Lung (tissue), 12 donors: ENCODE measurements around the gene LEFTY1. TPM values are rescaled to one million over a fixed set of nuclear protein-coding genes. Genes with fewer than 3 reads are reported as not detected.

Experiments used
- ATAC-seq: fragments of 200-7000 bp; cut with Tn5 transposase; one replicate; pipeline ENCODE4 v1.9.1; 2020; ENCODE audit warnings: moderate number of reproducible peaks; ENCODE audit not compliant: insufficient read depth, low FRiP score
- DNase-seq, 3 donors: peaks; one replicate each; pipeline ENCODE4 v3.0.0-alpha.2; 2013 to 2017
- H3K27ac ChIP-seq, 2 donors: one replicate each; pipeline ENCODE4 v1.5.1; 2013; ENCODE audit warnings: mild to moderate bottlenecking in 2 of 2, moderate library complexity in 2 of 2, control low read depth in 1 of 2, inconsistent platforms in 1 of 2, low read depth in 1 of 2, low read length in 1 of 2
- H3K27me3 ChIP-seq, 3 donors: one replicate each; pipeline ENCODE4 v1.5.1; 2013; ENCODE audit warnings: low read length in 2 of 3; ENCODE audit not compliant: control insufficient read depth in 3 of 3, insufficient read depth in 3 of 3
- H3K36me3 ChIP-seq, 4 donors: one replicate each; pipeline ENCODE4 v1.5.1; 2013; ENCODE audit warnings: low read length in 4 of 4, mild to moderate bottlenecking in 1 of 4, moderate library complexity in 1 of 4; ENCODE audit not compliant: control insufficient read depth in 4 of 4, insufficient read depth in 4 of 4
- H3K4me1 ChIP-seq, 5 donors: one replicate each; pipeline ENCODE4 v1.5.1; 2013; ENCODE audit warnings: low read length in 5 of 5, mild to moderate bottlenecking in 2 of 5, moderate library complexity in 1 of 5; ENCODE audit not compliant: control insufficient read depth in 5 of 5, insufficient read depth in 5 of 5
- H3K4me3 ChIP-seq: one replicate; pipeline ENCODE4 v1.5.1; 2013; ENCODE audit warnings: mild to moderate bottlenecking, control low read depth, moderate library complexity
- H3K9ac ChIP-seq, 2 donors: one replicate each; pipeline ENCODE4 v1.5.1; 2013; ENCODE audit warnings: low read length in 2 of 2, control low read depth in 1 of 2; ENCODE audit not compliant: insufficient read depth in 1 of 2
- H3K9me3 ChIP-seq, 4 donors: one replicate each; pipeline ENCODE4 v1.5.1; 2013; ENCODE audit warnings: low read length in 3 of 4, mild to moderate bottlenecking in 1 of 4, moderate library complexity in 1 of 4; ENCODE audit not compliant: control insufficient read depth in 4 of 4, insufficient read depth in 3 of 4
- CTCF ChIP-seq: IDR thresholded peaks from 2 replicates; pipeline ENCODE4 v1.5.1; 2012; ENCODE audit warnings: mild to moderate bottlenecking; ENCODE audit errors: control extremely low read depth, extremely low read depth
- WGBS, 2 donors: extraction: QIAGEN DNeasy Blood & Tissue Kit; methylation state at CpG; one replicate each; pipeline ENCODE4 v1.1.7; 2013; 5-methylcytosine and 5-hydroxymethylcytosine counted together
- polyA plus RNA-seq, 2 donors: library from polyadenylated mRNA; stranded (reverse); fragments of 200-250 nt; gene quantifications; one replicate each; pipeline ENCODE4 v1.2.1, GENCODE V29; 2013
- total RNA-seq, 2 donors: library from RNA; depleted of rRNA in 1 of 2; stranded (reverse); fragments of >200 nt in 1 of 2; gene quantifications; one replicate each; pipeline ENCODE4 v1.2.1, GENCODE V29; 2014 to 2021
- donor health status: control.
- donor health status: control.
- donor health status: Bipolar disorder and iron deficiency.
- donor health status: healthy.
- donor health status: DM: yes; HTN: yes; CAD: no.

Gene LEFTY1
- total and polyA plus RNA-seq, 4 donors, result 0.12 to 2.1 (median 0.34) TPM

- DNase-seq (no peak), ATAC-seq (no peak)
- no peak for TF ChIP-seq CTCF
- Histone ChIP-seq H3K4me3 (no peak overlapping the region), H3K9ac (no peak overlapping the region), H3K4me1 (peaks cover 0 to 20% (median 5%) of the 10 kb centered on the region in 5 donors), H3K9me3 (no peaks in the 10 kb centered on the region), H3K27ac (no peak overlapping the region), H3K36me3 (peaks cover 11 to 49% (median 45%) of the 10 kb centered on the region in 4 donors), H3K27me3 (no peaks in the 10 kb centered on the region)
- 82 to 98% methylated on average over 5 of the region's 5 CpGs for WGBS, 2 donors
Observed at GRCh38 chr1:225860107-225860506, 28.8 kb downstream of the LEFTY1 start.

- H3K9me3 ChIP-seq, result no peaks in the 10 kb centered on the region
- DNase-seq, result no peak
- H3K4me1 ChIP-seq, result peaks cover 0 to 20% (median 5%) of the 10 kb centered on the region in 5 donors
- no peak overlapping the region for H3K4me3 ChIP-seq
- no peak overlapping the region for H3K9ac ChIP-seq
- peaks cover 10 to 51% (median 49%) of the 10 kb centered on the region in 4 donors for H3K36me3 ChIP-seq
- WGBS, 2 donors, result 70 to 92% methylated on average over 5 of the region's 5 CpGs
- no peak for TF ChIP-seq CTCF
- no peaks in the 10 kb centered on the region for H3K27me3 ChIP-seq
- no peak overlapping the region for H3K27ac ChIP-seq
- ATAC-seq, result no peak
Observed at GRCh38 chr1:225859151-225859550, 29.8 kb downstream of the LEFTY1 start.

GRCh38 chr1:225857256-225857655, 31.7 kb downstream of the LEFTY1 start:
- 53 to 71% methylated on average over 7 of the region's 7 CpGs for WGBS, 2 donors
- Histone ChIP-seq H3K4me1 (peaks cover 0 to 35% (median 5%) of the 10 kb centered on the region in 5 donors), H3K9me3 (no peaks in the 10 kb centered on the region), H3K36me3 (peaks cover 8 to 50% (median 44%) of the 10 kb centered on the region in 4 donors), H3K27me3 (no peaks in the 10 kb centered on the region), H3K9ac (no peak overlapping the region), H3K4me3 (no peak overlapping the region), H3K27ac (no peak overlapping the region)
- DNase-seq (peak; percentile 63 to 80 (median 75)), ATAC-seq (no peak)
- TF ChIP-seq CTCF, result no peak
